Right cardiac atrium (tissue), 5 donors: ENCODE results near the gene CLPTM1L. TPM values are rescaled to one million over a fixed set of nuclear protein-coding genes. Genes with fewer than 3 reads are reported as not detected.
A peak's percentile ranks its signal among the peaks of the same experiment; 100 is the strongest.
"Not testable (repeated sequence)": the region's sequence is repeated elsewhere in the genome, so short reads cannot be mapped to it uniquely, and the experiment has no call there.

Source experiments
- ATAC-seq, 2 donors: fragments of 200-7000 bp; cut with Tn5 transposase; one replicate each; pipeline versions ENCODE4 v1.8.0 to v1.9.1; 2020; ENCODE audit warnings: moderate library complexity in 2 of 2, mild to moderate bottlenecking in 1 of 2
- DNase-seq, 3 donors: peaks; one replicate each; pipeline ENCODE4 v3.0.0-alpha.2; 2020
- H3K27ac ChIP-seq: one replicate; pipeline ENCODE4 v1.5.1; 2013; ENCODE audit warnings: mild to moderate bottlenecking, low read length, control low read depth, moderate library complexity
- H3K27me3 ChIP-seq: one replicate; pipeline ENCODE4 v1.6.1; 2013; ENCODE audit not compliant: control insufficient read depth, insufficient read depth
- H3K4me1 ChIP-seq: one replicate; pipeline ENCODE4 v1.6.1; 2013; ENCODE audit warnings: low read length; ENCODE audit not compliant: control insufficient read depth, insufficient read depth
- H3K4me3 ChIP-seq: one replicate; pipeline ENCODE4 v1.5.1; 2013; ENCODE audit warnings: low read length, control low read depth
- H3K9me3 ChIP-seq: one replicate; pipeline ENCODE4 v1.6.1; 2013; ENCODE audit warnings: low read length; ENCODE audit not compliant: control insufficient read depth
- WGBS: extraction: QIAGEN DNeasy Blood & Tissue Kit; methylation state at CpG from one replicate; pipeline ENCODE4 v1.1.7; 2013; 5-methylcytosine and 5-hydroxymethylcytosine counted together
- intact Hi-C, 4 donors: fragments of 100-400 bp; cut with DNase I; formaldehyde crosslinking; loops; one replicate each; pipeline versions ENCODE4 v1.11.0 to v1.14.0; 2022 to 2023
- polyA plus RNA-seq: library from polyadenylated mRNA; stranded (reverse); fragments of 200-250 nt; gene quantifications from one replicate; pipeline ENCODE4 v1.2.3, GENCODE V29; 2013
- total RNA-seq, 4 donors: library from RNA; stranded (reverse); fragmentation: NEBNext Ultra II Directional; extraction: Animal tissue kit (Norgen Biotek cat#: 25700); gene quantifications; one replicate each; pipeline ENCODE4 v1.2.1, GENCODE V29; 2021
- donor health status: healthy with polysubstance abuse.
- donor health status: DM: no; HTN: yes; CAD: no.
- donor health status: DM: no; HTN: no; CAD: no.
- donor health status: DM: no; HTN: yes; CAD: no; lungs with severe emphysema.
- donor health status: DM: yes; HTN: yes; CAD: no.

CLPTM1L gene
- total and polyA plus RNA-seq, 5 donors = 43.9 to 62.7 (median 47.5) TPM

GRCh38 chr5:1370006-1370405 is 25.1 kb upstream of the CLPTM1L start:
- peaks cover 2% of the 10 kb centered on the region for H3K9me3 ChIP-seq
- WGBS = 71% methylated on average over 7 of the region's 7 CpGs
- H3K4me1 ChIP-seq = no peaks in the 10 kb centered on the region
- DNase-seq (no peak), ATAC-seq (no peak)
- H3K27ac ChIP-seq = no peak overlapping the region
- no peak overlapping the region for H3K4me3 ChIP-seq
- intact Hi-C loops = loop anchor here in 1 of 4 donors (10.0 kb wide), 1 partner anchor 275 kb away; no protein-coding TSS in a partner anchor
- no peaks in the 10 kb centered on the region for H3K27me3 ChIP-seq

GRCh38 chr5:1368756-1369155 is 23.9 kb upstream of the CLPTM1L start:
- intact Hi-C loops = loop anchor here in 1 of 4 donors (5.0 kb wide), 1 partner anchor 174 kb away; no protein-coding TSS in a partner anchor
- no peak overlapping the region for H3K4me3 ChIP-seq
- ATAC-seq = no peak
- no peak overlapping the region for H3K27ac ChIP-seq
- 77% methylated on average over 4 of the region's 4 CpGs for WGBS
- H3K27me3 ChIP-seq = no peaks in the 10 kb centered on the region
- H3K9me3 ChIP-seq = peaks cover 2% of the 10 kb centered on the region
- H3K4me1 ChIP-seq = no peaks in the 10 kb centered on the region
- peak in 1 of 3 donors; percentile 9 for DNase-seq

GRCh38 chr5:1368236-1368635 is 23.3 kb upstream of the CLPTM1L start:
- no peak for ATAC-seq

GRCh38 chr5:1367149-1367548 is 22.2 kb upstream of the CLPTM1L start:
- DNase-seq (no peak), ATAC-seq (no peak)
- 63% methylated on average over 7 of the region's 7 CpGs for WGBS
- intact Hi-C loops = loop anchor here in 1 of 4 donors (5.0 kb wide), 1 partner anchor 175 kb away; no protein-coding TSS in a partner anchor
- H3K27ac ChIP-seq = no peak overlapping the region
- H3K9me3 ChIP-seq = peaks cover 2% of the 10 kb centered on the region
- no peaks in the 10 kb centered on the region for H3K4me1 ChIP-seq
- no peak overlapping the region for H3K4me3 ChIP-seq
- H3K27me3 ChIP-seq = no peaks in the 10 kb centered on the region

More at GRCh38 chr5:1368236-1368635, 23.3 kb upstream of the CLPTM1L start:
- Histone ChIP-seq H3K4me1 (no peaks in the 10 kb centered on the region), H3K9me3 (peaks cover 2% of the 10 kb centered on the region), H3K27me3 (no peaks in the 10 kb centered on the region), H3K27ac (no peak overlapping the region), H3K4me3 (no peak overlapping the region)
- 84% methylated on average over 7 of the region's 7 CpGs for WGBS
- DNase-seq = peak in 1 of 3 donors; percentile 0
- intact Hi-C loops = loop anchor here in 1 of 4 donors (5.0 kb wide), 1 partner anchor 174 kb away; no protein-coding TSS in a partner anchor

GRCh38 chr5:1366514-1366913 is 21.6 kb upstream of the CLPTM1L start:
- no peak overlapping the region for H3K4me3 ChIP-seq
- H3K4me1 ChIP-seq = no peaks in the 10 kb centered on the region
- DNase-seq (no peak), ATAC-seq (no peak)
- no peak overlapping the region for H3K27ac ChIP-seq
- intact Hi-C loops = loop anchor here in 1 of 4 donors (5.0 kb wide), 1 partner anchor 176 kb away; no protein-coding TSS in a partner anchor
- H3K27me3 ChIP-seq = no peaks in the 10 kb centered on the region
- WGBS = 86% methylated on average over 14 of the region's 14 CpGs
- H3K9me3 ChIP-seq = peaks cover 2% of the 10 kb centered on the region

- intact Hi-C loops = no loop called here
- no peak overlapping the region for H3K27ac ChIP-seq
- H3K4me1 ChIP-seq = no peaks in the 10 kb centered on the region
- no peaks in the 10 kb centered on the region for H3K9me3 ChIP-seq
- DNase-seq (peak in 1 of 3 donors; percentile 12), ATAC-seq (no peak)
- H3K27me3 ChIP-seq = no peaks in the 10 kb centered on the region
- H3K4me3 ChIP-seq = no peak overlapping the region
- 74% methylated on average over 9 of the region's 9 CpGs for WGBS
These were observed 19.3 kb upstream of the CLPTM1L start for GRCh38 chr5:1364211-1364610.

GRCh38 chr5:1363581-1363980 is 18.7 kb upstream of the CLPTM1L start:
- ATAC-seq = no peak
- Histone ChIP-seq H3K4me3 (no peak overlapping the region), H3K27me3 (no peaks in the 10 kb centered on the region), H3K27ac (no peak overlapping the region), H3K9me3 (no peaks in the 10 kb centered on the region), H3K4me1 (no peaks in the 10 kb centered on the region)
- intact Hi-C loops = no loop called here
- DNase-seq = peak in 1 of 3 donors; percentile 5
- 80% methylated on average over 16 of the region's 16 CpGs for WGBS

- DNase-seq = peak in 1 of 3 donors; percentile 4
- Histone ChIP-seq H3K4me1 (no peaks in the 10 kb centered on the region), H3K27me3 (no peaks in the 10 kb centered on the region), H3K27ac (no peak overlapping the region), H3K4me3 (no peak overlapping the region), H3K9me3 (no peaks in the 10 kb centered on the region)
- ATAC-seq = no peak
- WGBS = 49% methylated on average over 6 of the region's 6 CpGs
- intact Hi-C loops = no loop called here
These were observed 18.3 kb upstream of the CLPTM1L start for GRCh38 chr5:1363160-1363559.

GRCh38 chr5:1362242-1363015 is 17.5 kb upstream of the CLPTM1L start:
- Histone ChIP-seq H3K27me3 (no peaks in the 10 kb centered on the region), H3K9me3 (no peaks in the 10 kb centered on the region), H3K4me3 (no peak overlapping the region), H3K4me1 (no peaks in the 10 kb centered on the region), H3K27ac (no peak overlapping the region)
- DNase-seq (no peak), ATAC-seq (no peak)
- 80% methylated on average over 29 of the region's 29 CpGs for whole genome bisulfite sequencing
- intact Hi-C loops = no loop called here

- no peaks in the 10 kb centered on the region for H3K27me3 ChIP-seq
- no peaks in the 10 kb centered on the region for H3K4me1 ChIP-seq
- WGBS = 68% methylated on average over 4 of the region's 4 CpGs
These were observed 16.0 kb upstream of the CLPTM1L start for GRCh38 chr5:1360861-1361260.

GRCh38 chr5:1360367-1360766 is 15.5 kb upstream of the CLPTM1L start:
- H3K4me3 ChIP-seq, DNase-seq, intact Hi-C loops, H3K4me1 ChIP-seq, H3K27ac ChIP-seq, H3K9me3 ChIP-seq, H3K27me3 ChIP-seq, ATAC-seq: not testable (repeated sequence)
- WGBS = 78% methylated on average over 7 of the region's 7 CpGs

More at GRCh38 chr5:1360861-1361260, 16.0 kb upstream of the CLPTM1L start:
- intact Hi-C loops = no loop called here
- Histone ChIP-seq H3K27ac (no peak overlapping the region), H3K9me3 (no peaks in the 10 kb centered on the region), H3K4me3 (no peak overlapping the region)
- ATAC-seq (no peak), DNase-seq (peak in 1 of 3 donors; percentile 8)
